Chondrocyte (in vitro differentiated cells): ENCODE measurements around the gene TPX2. TPM values are rescaled to one million over a fixed set of nuclear protein-coding genes. Genes with fewer than 3 reads are reported as not detected.

ENCODE experiments used
- DNase-seq: peaks from one replicate; pipeline ENCODE4 v3.0.0; 2021; ENCODE audit warnings: mixed read lengths, low spot score
- H3K27ac Mint-ChIP-seq: one replicate; pipeline ENCODE4 v1.8.0; 2021; ENCODE audit warnings: mild to moderate bottlenecking, moderate library complexity, mixed read lengths; ENCODE audit not compliant: unreplicated experiment
- H3K27me3 Mint-ChIP-seq: 2 replicates; pipeline ENCODE4 v1.8.0; 2021; ENCODE audit warnings: low read depth, mixed read lengths
- H3K36me3 Mint-ChIP-seq: 2 replicates; pipeline ENCODE4 v1.8.0; 2021; ENCODE audit warnings: low read depth, mixed read lengths
- H3K4me1 Mint-ChIP-seq: 2 replicates; pipeline ENCODE4 v1.8.0; 2021; ENCODE audit warnings: low read depth, mild to moderate bottlenecking, mixed read lengths
- H3K4me3 Mint-ChIP-seq: one replicate; pipeline ENCODE4 v1.8.0; 2021; ENCODE audit warnings: mild to moderate bottlenecking, moderate library complexity, mixed read lengths; ENCODE audit not compliant: unreplicated experiment
- H3K9me3 Mint-ChIP-seq: 2 replicates; pipeline ENCODE4 v1.8.0; 2021; ENCODE audit warnings: low read depth, mixed read lengths
- CTCF ChIP-seq: fragments of 200-600 bp; sonication (generic); IDR thresholded peaks from 2 replicates; pipeline ENCODE4 v1.5.0; 2021; ENCODE audit warnings: antibody characterized with exemption, mild to moderate bottlenecking, moderate library complexity
- total RNA-seq: library from RNA; stranded (reverse); gene quantifications from 3 replicates; pipeline ENCODE4 v1.2.1, GENCODE V29; 2021

The TPX2 gene
- total RNA-seq, 1 donor from 2014 or later, result 49.6 TPM

- Mint-ChIP-seq H3K9me3 (no peaks in the 10 kb centered on the region), H3K27ac (no peak overlapping the region), H3K4me3 (no peak overlapping the region), H3K36me3 (peaks cover 36% of the 10 kb centered on the region), H3K27me3 (no peaks in the 10 kb centered on the region), H3K4me1 (peaks cover 33% of the 10 kb centered on the region)
- TF ChIP-seq CTCF, result no peak
- no peak for DNase-seq
Observed at GRCh38 chr20:31801508-31801907, 62.4 kb downstream of the TPX2 start.

GRCh38 chr20:31803552-31804291 lies 64.6 kb downstream of the TPX2 start:
- TF ChIP-seq CTCF, result no peak
- Mint-ChIP-seq H3K36me3 (peaks cover 27% of the 10 kb centered on the region), H3K27me3 (no peaks in the 10 kb centered on the region), H3K9me3 (no peaks in the 10 kb centered on the region), H3K4me1 (peaks cover 42% of the 10 kb centered on the region), H3K27ac (peak overlapping the region; percentile 19), H3K4me3 (no peak overlapping the region)
- no peak for DNase-seq

- peaks cover 15% of the 10 kb centered on the region for H3K36me3 Mint-ChIP-seq
- H3K4me1 Mint-ChIP-seq, result peaks cover 72% of the 10 kb centered on the region
- H3K27ac Mint-ChIP-seq, result peak overlapping the region; percentile 87
Observed at GRCh38 chr20:31806564-31807355, 67.7 kb downstream of the TPX2 start.

GRCh38 chr20:31808481-31808880 lies 69.4 kb downstream of the TPX2 start:
- H3K27ac Mint-ChIP-seq, result peak overlapping the region; percentile 99
- H3K4me3 Mint-ChIP-seq, result no peak overlapping the region
- TF ChIP-seq CTCF, result no peak
- no peak for DNase-seq
- no peaks in the 10 kb centered on the region for H3K9me3 Mint-ChIP-seq
- H3K27me3 Mint-ChIP-seq, result no peaks in the 10 kb centered on the region
- H3K36me3 Mint-ChIP-seq, result peaks cover 5% of the 10 kb centered on the region
- H3K4me1 Mint-ChIP-seq, result peaks cover 86% of the 10 kb centered on the region

More at GRCh38 chr20:31806564-31807355, 67.7 kb downstream of the TPX2 start:
- Mint-ChIP-seq H3K9me3 (no peaks in the 10 kb centered on the region), H3K27me3 (no peaks in the 10 kb centered on the region), H3K4me3 (no peak overlapping the region)
- DNase-seq, result no peak
- TF ChIP-seq CTCF, result no peak

- Mint-ChIP-seq H3K4me1 (peaks cover 76% of the 10 kb centered on the region), H3K9me3 (no peaks in the 10 kb centered on the region), H3K4me3 (no peak overlapping the region), H3K36me3 (peaks cover 3% of the 10 kb centered on the region), H3K27me3 (no peaks in the 10 kb centered on the region), H3K27ac (peak overlapping the region; percentile 99)
- no peak for TF ChIP-seq CTCF
- no peak for DNase-seq
Observed at GRCh38 chr20:31809661-31810060, 70.6 kb downstream of the TPX2 start.
